HUES6 (cell line): Measurements from ENCODE around the gene MEG3.
A peak's percentile ranks its signal among the peaks of the same experiment; 100 is the strongest.

Experiments
- H3K27ac ChIP-seq: 2 replicates; pipeline ENCODE4 v1.7.0; 2013; ENCODE audit warnings: low read depth, mild to moderate bottlenecking, low read length, inconsistent platforms
- H3K27me3 ChIP-seq: 2 replicates; pipeline ENCODE4 v1.6.1; 2013; ENCODE audit warnings: low read length; ENCODE audit not compliant: control insufficient read depth, insufficient read depth
- H3K36me3 ChIP-seq: 2 replicates; pipeline ENCODE4 v1.6.1; 2013; ENCODE audit warnings: low read length; ENCODE audit not compliant: control insufficient read depth, insufficient read depth
- H3K4me1 ChIP-seq: 2 replicates; pipeline ENCODE4 v1.6.1; 2013; ENCODE audit warnings: low read length; ENCODE audit not compliant: control insufficient read depth, insufficient read depth
- H3K4me3 ChIP-seq: 2 replicates; pipeline ENCODE4 v1.5.1; 2013; ENCODE audit warnings: low read depth, low read length
- H3K9ac ChIP-seq: one replicate; pipeline ENCODE4 v1.6.1; 2013; ENCODE audit warnings: mild to moderate bottlenecking, low read length
- H3K9me3 ChIP-seq: 2 replicates; pipeline ENCODE4 v1.6.1; 2013; ENCODE audit warnings: low read depth, low read length; ENCODE audit not compliant: control insufficient read depth, insufficient read depth

The MEG3 gene

GRCh38 chr14:100904307-100905087 is 78.6 kb downstream of the MEG3 start:
- no peak overlapping the region for H3K27ac ChIP-seq
- peaks cover 13% of the 10 kb centered on the region; the same call in 1 of the 2 replicates for H3K36me3 ChIP-seq
- peaks cover 60% of the 10 kb centered on the region for H3K27me3 ChIP-seq
- H3K4me1 ChIP-seq: peaks cover 30% of the 10 kb centered on the region
- 0 out of 2 replicates have a peak, but pooled peaks cover 2% of the 10 kb centered on the region for H3K9me3 ChIP-seq
- H3K4me3 ChIP-seq: peak overlapping the region; percentile 59
- H3K9ac ChIP-seq: peak overlapping the region; percentile 36

- H3K4me3 ChIP-seq: peak overlapping the region; percentile 59
Measured at GRCh38 chr14:100905166-100905565, 79.2 kb downstream of the MEG3 start.

GRCh38 chr14:100906420-100906819 is 80.5 kb downstream of the MEG3 start:
- Histone ChIP-seq H3K4me3 (no peak overlapping the region), H3K27me3 (peaks cover 49% of the 10 kb centered on the region), H3K36me3 (peaks cover 15% of the 10 kb centered on the region; the same call in 1 of the 2 replicates)

More at GRCh38 chr14:100905166-100905565, 79.2 kb downstream of the MEG3 start:
- H3K9me3 ChIP-seq: 0 out of 2 replicates have a peak, but pooled peaks cover 5% of the 10 kb centered on the region
- no peak overlapping the region for H3K27ac ChIP-seq
- peaks cover 54% of the 10 kb centered on the region for H3K27me3 ChIP-seq
- peaks cover 23% of the 10 kb centered on the region for H3K4me1 ChIP-seq
- peaks cover 16% of the 10 kb centered on the region; the same call in 1 of the 2 replicates for H3K36me3 ChIP-seq
- H3K9ac ChIP-seq: no peak overlapping the region

GRCh38 chr14:100907240-100907639 is 81.3 kb downstream of the MEG3 start:
- no peak overlapping the region for H3K4me3 ChIP-seq
- no peak overlapping the region for H3K27ac ChIP-seq
- H3K9ac ChIP-seq: no peak overlapping the region
- peaks cover 14% of the 10 kb centered on the region for H3K4me1 ChIP-seq
- peaks cover 49% of the 10 kb centered on the region for H3K27me3 ChIP-seq
- peaks cover 15% of the 10 kb centered on the region; the same call in 1 of the 2 replicates for H3K36me3 ChIP-seq
- 0 out of 2 replicates have a peak, but pooled peaks cover 5% of the 10 kb centered on the region for H3K9me3 ChIP-seq

More at GRCh38 chr14:100906420-100906819, 80.5 kb downstream of the MEG3 start:
- Histone ChIP-seq H3K4me1 (peaks cover 14% of the 10 kb centered on the region), H3K9me3 (0 out of 2 replicates have a peak, but pooled peaks cover 5% of the 10 kb centered on the region), H3K27ac (no peak overlapping the region), H3K9ac (no peak overlapping the region)

- peaks cover 29% of the 10 kb centered on the region for H3K27me3 ChIP-seq
- H3K36me3 ChIP-seq: peaks cover 20% of the 10 kb centered on the region; the same call in 1 of the 2 replicates
Measured at GRCh38 chr14:100909439-100909838, 83.5 kb downstream of the MEG3 start.

More at GRCh38 chr14:100909439-100909838, 83.5 kb downstream of the MEG3 start:
- Histone ChIP-seq H3K4me1 (peaks cover 4% of the 10 kb centered on the region; the same call in 1 of the 2 replicates), H3K4me3 (no peak overlapping the region), H3K9me3 (0 out of 2 replicates have a peak, but pooled peaks cover 5% of the 10 kb centered on the region), H3K27ac (no peak overlapping the region), H3K9ac (no peak overlapping the region)
